ENCODE data around the gene PHACTR4.
"Not testable (repeated sequence)": the region's sequence is repeated elsewhere in the genome, so short reads cannot be mapped to it uniquely, and the experiment has no call there.

PHACTR4 gene

GRCh38 chr1:28538286-28538685, 168.7 kb downstream of the PHACTR4 start:
- TF ChIP-seq CTCF (IDR thresholded peaks at IDR 0.05; ENCODE audit: low read depth, low read length) (no peak), MYC (IDR thresholded peaks at IDR 0.05; ENCODE audit: low read depth, low read length) (no peak), MAX (IDR thresholded peaks at IDR 0.05; ENCODE audit: low read depth, low read length) (no peak)
- DNase-seq (ENCODE audit: low read depth) = no peak
- H3K4me3 ChIP-seq (ENCODE audit: low read depth, low read length) = no peak overlapping the region

- TF ChIP-seq CTCF (IDR thresholded peaks at IDR 0.05; ENCODE audit: low read depth, low read length) (no peak), POLR2A (IDR thresholded peaks at IDR 0.05; ENCODE audit: extremely low read depth, insufficient read length) (no peak), MYC (IDR thresholded peaks at IDR 0.05; ENCODE audit: low read depth, low read length) (no peak), MAX (IDR thresholded peaks at IDR 0.05; ENCODE audit: low read depth, low read length) (no peak)
- DNase-seq (ENCODE audit: low read depth) = no peak
- no peak overlapping the region for H3K4me3 ChIP-seq (ENCODE audit: low read depth, low read length)
These were observed 171.1 kb downstream of the PHACTR4 start for GRCh38 chr1:28540651-28541050.

DNA sequence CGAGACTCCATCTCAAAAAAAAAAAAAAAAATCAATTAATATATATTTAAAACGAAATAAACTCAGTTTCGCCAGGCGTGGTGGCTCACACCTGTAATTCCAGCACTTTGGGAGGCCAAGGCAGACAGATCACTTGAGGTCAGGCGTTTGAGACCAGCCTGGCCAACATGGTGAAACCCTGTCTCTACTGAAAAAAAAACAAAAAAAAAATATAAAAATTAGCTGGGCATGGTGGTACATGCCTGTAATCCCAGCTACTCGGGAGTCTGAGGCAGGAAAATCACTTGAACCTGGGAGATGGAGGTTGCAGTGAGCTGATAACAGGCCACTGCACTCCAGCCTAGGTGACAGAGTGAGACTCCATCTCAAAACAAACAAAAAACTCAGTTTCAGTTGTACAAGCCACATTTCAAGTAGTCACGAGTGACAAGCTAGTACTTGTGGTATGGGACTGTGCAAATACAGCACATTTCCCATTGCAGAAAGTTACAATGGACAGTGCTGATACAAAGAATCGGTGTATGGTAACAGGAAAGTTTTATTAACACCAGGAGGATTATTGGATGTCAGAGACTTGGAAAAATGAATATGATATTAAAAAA, 172.0 kb downstream of the PHACTR4 start:
- not testable (repeated sequence) for DNase-seq (ENCODE audit: low read depth); H3K4me3 ChIP-seq (ENCODE audit: low read depth, low read length)

GRCh38 chr1:28545246-28545628, 175.7 kb downstream of the PHACTR4 start:
- no peak for DNase-seq (ENCODE audit: low read depth)
- TF ChIP-seq MYC (IDR thresholded peaks at IDR 0.05; ENCODE audit: low read depth, low read length) = no peak
- TF ChIP-seq MAX (IDR thresholded peaks at IDR 0.05; ENCODE audit: low read depth, low read length) = no peak
- no peak for TF ChIP-seq CTCF (IDR thresholded peaks at IDR 0.05; ENCODE audit: low read depth, low read length)
- TF ChIP-seq POLR2A (IDR thresholded peaks at IDR 0.05; ENCODE audit: extremely low read depth, insufficient read length) = no peak
- no peak overlapping the region for H3K4me3 ChIP-seq (ENCODE audit: low read depth, low read length)

DNA sequence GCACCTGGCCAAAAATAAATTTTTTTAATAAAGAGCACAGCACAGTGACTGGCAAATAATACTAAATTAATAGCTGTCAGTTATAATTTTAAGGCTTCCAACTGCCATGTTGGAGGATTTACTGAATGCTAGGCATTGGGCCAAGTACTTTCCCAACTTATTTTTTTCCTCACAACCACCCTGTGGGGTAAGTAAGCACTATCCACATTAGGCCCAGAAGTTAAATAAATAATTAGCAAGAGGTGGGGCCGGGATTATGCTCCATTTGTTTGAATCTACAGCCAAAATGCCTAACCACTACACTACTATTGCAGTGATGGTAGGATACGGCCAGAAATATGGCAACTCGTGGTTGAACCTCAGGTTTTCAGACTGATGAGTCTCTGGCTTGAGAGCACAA, 178.8 kb downstream of the PHACTR4 start:
- no peak for TF ChIP-seq MAX (IDR thresholded peaks at IDR 0.05; ENCODE audit: low read depth, low read length)
- no peak for TF ChIP-seq MYC (IDR thresholded peaks at IDR 0.05; ENCODE audit: low read depth, low read length)
- TF ChIP-seq POLR2A (IDR thresholded peaks at IDR 0.05; ENCODE audit: extremely low read depth, insufficient read length) = no peak
- no peak for TF ChIP-seq CTCF (IDR thresholded peaks at IDR 0.05; ENCODE audit: low read depth, low read length)
- no peak overlapping the region for H3K4me3 ChIP-seq (ENCODE audit: low read depth, low read length)
- DNase-seq (ENCODE audit: low read depth) = no peak
